HG03378 (cell line): ENCODE results near the gene FOXP2.
"Not testable (repeated sequence)": the region's sequence is repeated elsewhere in the genome, so short reads cannot be mapped to it uniquely, and the experiment has no call there.

Experiments used
- ATAC-seq: cut with Tn5 transposase; IDR thresholded peaks from one replicate; pipeline ENCODE4 v1.9.1; 2021; ENCODE audit warnings: mild to moderate bottlenecking, moderate library complexity; ENCODE audit not compliant: unreplicated experiment

Gene FOXP2

DNA sequence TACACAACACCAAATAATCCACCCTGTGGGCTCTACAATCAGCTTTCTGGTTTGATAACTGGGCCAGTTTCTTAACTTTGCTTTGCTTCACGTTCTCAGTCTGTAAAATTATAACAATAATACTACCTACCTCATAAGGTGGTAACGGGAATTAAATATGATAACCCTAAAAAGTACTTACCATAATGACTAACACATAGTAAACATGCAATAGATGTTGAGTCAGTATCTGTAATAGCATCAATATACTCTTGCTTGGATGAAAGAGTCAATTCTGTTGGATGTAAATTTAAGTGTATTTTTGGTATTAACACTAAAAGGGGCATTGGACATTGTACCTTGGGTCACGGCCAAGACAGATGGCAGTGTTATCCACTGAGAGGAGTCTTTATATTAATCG lies 160.5 kb downstream of the FOXP2 start:
- ATAC-seq: no peak

DNA sequence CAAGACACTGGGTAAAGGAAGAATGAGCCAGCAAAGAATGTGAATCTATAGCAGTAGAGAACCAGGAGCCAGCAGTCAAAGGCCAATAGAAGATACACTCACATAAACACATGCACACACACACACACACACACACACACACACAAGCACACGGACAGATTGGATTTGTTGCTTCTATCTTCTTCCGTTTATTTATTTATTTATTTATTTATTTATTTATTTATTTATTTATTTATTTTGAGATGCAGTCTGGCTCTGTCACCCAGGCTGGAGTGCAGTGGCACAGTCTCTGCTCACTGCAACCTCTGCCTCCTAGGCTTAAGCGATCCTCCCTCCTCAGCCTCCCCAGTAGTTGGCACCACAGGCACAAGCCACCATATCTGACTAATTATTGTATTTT lies 166.3 kb downstream of the FOXP2 start:
- ATAC-seq: not testable (repeated sequence)

DNA sequence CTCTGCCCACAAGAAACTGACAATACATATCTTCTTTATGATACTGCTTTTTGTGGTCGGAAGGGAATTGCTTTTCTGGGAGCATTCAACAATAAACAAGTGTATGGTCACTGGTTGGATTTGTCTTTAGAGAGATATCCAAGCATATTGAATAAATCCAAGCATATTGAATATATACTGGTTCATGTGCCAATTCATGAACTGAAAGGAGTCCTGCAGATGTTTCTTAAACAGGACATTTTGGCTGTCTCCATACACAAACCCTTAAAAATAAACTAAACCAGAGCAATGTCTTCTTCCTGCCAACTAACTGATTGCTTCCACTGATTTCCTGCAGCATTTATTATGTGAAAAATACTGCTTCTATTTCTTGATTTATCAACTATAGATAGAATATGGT lies 173.9 kb downstream of the FOXP2 start:
- ATAC-seq: no peak

DNA sequence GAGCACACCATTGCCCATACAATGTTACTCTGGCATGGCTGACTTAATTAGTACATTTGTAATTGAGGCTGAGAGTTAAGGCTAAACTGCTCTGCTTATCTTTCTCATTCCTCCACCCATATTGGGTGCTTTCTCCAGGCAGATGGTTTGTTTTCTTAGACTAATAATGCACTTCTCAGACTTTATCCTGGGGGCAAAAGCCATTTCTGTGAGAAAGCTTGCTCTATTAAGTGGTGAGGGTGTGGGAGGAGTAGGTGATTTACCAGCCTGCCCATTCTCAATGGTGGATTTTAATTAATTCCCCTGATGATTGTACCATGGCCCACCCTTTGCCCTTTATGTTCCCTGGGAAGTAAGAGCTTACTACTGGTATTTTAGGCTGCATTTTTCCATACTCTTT lies 174.8 kb downstream of the FOXP2 start:
- no peak for ATAC-seq

DNA sequence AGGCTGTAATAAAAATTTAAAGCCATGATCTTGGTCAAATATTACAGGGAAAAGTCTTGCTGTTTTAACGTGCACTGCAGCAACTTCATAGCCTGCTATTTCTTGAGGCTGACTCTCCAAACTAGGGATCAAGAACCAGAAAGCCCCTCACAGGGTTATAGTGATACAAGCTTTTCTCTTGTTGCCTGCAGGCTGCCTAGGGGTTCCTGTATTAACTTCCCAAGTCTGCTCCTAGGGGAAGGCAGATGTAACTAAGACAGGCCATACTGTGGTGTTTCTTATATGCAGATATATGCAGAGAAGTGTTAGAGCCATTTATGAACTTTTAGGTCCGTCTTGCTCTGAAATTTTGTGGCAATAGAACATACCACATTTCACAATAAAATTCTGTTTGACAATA lies 175.7 kb downstream of the FOXP2 start:
- no peak for ATAC-seq

DNA sequence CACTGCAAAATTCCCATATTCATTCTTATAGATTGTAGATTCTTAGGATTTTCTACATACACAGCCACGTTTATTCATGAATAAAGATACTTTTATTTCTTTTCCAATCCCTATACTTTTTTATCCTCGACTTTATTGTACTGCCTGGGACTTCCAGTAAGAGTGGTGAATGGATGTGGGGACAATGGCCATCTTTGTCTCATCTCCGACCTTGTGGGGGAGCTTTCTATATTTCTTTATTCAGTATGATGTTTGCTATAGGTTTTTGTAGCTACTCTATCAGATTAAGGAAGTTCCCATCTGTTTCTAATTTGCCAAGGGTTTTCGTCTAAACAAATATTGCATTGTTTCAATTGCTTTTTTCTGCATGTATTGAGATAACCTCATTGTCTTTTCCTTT lies 184.3 kb downstream of the FOXP2 start:
- ATAC-seq: no peak

DNA sequence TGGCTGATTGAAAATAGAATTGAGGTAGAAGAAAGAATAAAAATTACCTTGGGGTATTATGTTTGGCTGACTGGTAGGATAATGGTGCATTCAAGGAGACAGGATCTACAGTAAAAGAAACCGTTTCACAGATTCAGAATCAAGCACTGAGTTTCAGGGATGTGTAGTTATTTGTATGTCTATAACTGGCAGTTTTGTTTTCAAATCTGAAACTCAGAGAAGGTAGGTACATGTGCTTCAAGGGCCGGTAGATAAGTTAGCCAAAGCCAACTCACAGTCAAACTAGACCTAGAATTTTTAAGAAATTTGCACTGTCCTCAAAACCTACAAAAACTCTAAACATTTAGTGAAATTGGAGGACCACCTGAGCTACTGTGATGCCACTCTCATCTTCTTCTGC lies 191.5 kb downstream of the FOXP2 start:
- no peak for ATAC-seq

DNA sequence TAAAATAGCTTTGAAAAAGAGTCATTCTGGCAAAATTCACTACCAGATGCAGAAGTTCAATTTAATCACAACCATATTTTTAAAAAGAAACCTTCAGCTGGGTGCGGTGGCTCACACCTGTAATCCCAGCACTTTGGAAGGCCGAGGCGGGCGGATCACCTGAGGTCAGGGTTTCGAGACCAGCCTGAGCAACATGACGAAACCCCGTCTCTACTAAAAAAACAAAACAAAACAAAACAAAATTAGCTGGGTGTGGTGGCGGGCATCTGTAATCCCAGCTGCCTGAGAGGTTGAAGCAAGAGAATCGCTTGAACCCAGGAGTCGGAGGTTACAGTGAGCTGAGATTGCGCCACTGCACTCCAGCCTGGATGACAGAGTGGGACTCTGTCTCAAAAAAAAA lies 194.2 kb downstream of the FOXP2 start:
- not testable (repeated sequence) for ATAC-seq

DNA sequence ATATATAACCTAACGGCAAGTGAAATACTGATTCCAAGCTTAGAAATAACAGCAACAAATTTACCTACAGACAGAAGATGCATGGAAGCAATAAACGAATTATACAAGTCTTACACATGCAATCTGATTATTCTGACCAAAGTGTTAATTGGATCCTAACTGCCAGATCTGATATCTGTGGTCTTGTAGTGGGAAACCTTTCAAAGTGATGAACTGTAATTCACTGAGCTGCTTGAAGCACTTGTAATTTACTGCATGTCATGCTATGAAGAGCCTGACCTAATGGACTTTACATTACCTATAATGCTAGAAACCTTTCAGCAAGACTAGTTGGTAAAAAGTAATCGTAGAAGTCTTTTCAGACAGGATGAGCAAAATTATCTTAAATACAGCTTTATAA lies 205.6 kb downstream of the FOXP2 start:
- ATAC-seq: no peak

DNA sequence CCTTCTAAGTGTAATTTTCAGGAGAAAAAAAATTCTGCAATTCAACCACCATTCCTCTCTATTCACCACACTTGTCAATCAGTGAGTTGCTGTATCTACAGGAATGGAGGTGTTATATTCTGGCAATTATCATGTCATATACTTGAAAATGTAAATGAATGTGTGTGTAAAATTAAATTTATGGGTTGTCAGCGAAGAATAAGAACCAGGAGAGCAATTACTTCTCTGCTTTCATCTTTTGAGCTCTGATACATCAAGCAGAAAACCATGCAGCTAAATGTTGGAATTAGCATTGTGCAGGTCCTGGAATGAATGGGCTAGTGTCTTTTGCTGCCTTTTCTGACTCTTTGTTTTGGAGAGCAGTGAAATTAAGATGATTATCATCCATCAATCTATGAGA lies 207.6 kb downstream of the FOXP2 start:
- no peak for ATAC-seq

DNA sequence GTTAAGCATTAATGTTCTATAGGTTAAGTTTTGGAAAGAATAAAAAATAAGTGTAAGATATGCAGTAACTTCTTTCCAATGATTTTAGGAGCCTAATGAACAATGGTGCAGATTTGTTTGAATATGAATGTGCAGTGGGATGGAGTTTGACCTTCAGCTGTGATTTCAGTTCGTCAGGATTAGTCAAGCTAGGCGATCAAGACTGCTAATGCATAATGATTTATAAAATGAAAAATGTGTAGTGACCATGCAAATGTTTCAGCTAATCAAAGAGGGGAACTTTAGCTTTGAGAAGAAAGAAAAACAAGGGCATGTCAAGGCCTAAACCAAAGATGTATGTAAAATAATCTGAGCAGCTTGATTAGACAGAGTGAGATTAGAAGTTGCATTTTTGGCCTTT lies 208.5 kb downstream of the FOXP2 start:
- ATAC-seq: no peak

DNA sequence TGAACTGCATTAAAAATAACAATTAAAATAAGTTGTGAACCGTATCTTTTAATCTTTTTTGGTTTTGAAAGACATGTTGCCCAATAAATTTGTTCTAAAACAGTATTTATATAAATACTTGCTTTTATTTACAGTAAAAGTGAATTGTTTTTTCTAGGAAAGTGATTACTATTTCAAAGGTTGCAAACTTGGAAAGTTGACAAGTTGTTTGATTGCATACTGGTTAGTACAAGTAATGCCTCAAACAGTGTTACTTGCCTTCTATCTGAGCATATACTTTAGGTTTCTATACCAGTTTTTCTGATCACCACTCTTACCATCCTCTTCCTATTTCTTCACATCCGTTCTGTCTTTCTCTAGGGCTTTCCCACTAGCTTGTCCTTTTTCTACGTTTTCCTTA lies 212.6 kb downstream of the FOXP2 start:
- no peak for ATAC-seq

DNA sequence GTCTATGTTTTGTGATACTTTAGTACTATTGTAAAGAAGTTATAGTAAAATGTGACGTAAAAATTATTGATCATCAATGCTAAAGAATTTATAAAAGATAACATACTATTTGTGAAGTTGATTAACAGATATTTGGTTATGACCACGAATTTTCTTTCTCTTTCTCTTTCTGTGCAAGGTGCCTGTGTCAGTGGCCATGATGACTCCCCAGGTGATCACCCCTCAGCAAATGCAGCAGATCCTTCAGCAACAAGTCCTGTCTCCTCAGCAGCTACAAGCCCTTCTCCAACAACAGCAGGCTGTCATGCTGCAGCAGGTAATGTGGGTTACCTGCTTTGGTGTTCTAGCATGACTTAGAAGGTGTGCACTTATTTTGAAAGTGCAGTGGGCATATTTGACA lies 213.7 kb downstream of the FOXP2 start:
- ATAC-seq: no peak

DNA sequence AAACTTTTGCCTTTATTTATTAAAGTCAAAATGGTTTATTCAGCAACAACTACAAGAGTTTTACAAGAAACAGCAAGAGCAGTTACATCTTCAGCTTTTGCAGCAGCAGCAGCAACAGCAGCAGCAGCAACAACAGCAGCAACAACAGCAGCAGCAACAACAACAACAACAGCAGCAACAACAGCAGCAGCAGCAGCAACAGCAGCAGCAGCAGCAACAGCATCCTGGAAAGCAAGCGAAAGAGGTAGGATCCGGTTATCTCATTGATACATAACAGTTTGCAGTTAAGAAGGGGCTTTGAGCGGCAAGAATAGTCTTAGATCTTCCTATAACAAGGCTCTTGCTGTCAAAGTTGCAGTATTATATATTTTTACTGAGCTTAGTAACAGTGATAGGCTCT lies 215.1 kb downstream of the FOXP2 start:
- ATAC-seq: no peak

DNA sequence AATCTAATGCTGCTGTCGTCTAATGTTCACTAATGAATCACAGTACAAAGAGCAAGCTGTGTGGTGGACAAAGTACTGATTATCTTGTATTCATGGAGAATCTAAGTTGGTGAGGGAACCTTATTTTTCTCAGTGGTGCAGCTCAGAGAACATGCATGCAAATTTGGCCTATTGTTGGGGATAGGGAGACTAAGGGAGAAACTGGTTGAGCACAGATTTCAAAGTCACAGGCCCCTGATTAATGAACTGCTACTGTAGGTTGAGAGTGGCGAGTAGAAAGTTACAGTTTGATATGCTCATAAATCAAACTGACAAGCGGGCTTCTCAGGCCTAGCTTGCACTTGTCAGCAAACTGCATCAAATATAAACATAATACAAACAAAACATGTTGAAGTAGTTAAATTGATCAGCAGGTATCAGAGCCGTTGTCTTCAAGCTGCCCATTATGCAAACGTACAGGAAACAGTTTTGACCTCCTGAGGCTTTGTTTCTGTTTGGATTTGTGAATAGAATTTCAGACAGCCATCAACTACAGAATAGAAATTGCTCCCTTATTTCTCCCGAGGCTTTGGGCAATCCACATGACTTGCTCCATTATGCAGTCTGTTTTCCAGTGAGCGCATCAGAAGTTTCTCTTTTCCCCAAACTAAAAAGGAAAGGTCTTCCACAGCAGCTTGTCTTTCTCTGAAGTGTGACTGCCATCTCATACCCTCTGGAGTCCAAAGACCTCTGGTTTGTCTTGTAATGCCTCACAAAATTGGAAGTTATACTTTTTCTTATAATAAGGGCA lies 215.8 kb downstream of the FOXP2 start:
- ATAC-seq: no peak

DNA sequence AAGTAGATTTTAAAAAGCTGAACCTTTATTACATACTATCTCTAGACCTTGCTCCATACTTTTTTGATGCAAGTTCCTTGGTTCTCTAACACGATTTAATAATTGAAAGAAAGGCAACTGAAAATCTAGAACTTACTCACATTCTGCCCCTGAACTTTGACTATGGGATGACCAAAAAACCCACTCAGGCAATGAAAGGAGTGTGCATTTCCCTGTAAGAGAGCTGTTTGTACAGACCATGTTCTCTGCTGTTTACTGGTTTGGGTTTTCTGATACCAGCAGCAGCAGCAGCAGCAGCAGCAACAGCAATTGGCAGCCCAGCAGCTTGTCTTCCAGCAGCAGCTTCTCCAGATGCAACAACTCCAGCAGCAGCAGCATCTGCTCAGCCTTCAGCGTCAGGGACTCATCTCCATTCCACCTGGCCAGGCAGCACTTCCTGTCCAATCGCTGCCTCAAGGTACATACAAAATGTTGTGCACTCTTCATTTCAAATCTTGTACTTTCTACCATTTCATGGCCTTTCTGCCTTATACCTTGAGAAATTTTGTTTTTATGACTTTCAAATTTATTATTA lies 216.7 kb downstream of the FOXP2 start:
- no peak for ATAC-seq

DNA sequence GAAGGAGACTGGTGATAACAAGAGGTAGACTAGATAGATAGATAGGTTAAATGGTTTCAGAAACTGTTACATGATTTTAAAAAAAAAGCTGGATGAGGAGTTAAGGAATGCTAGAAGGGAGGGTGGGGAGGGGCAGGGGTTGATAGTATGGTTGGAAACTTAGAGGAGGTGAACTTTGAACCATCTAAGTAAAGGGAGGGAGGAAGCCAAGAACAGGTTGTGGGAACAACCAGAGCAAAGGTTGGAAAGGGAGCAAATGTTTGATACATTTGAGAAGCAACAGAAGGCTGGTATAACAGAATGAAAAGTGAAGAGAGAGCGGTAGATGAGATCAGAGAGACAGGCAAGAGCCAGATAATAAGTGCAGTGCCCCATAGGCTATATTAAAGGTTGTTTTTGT lies 224.8 kb downstream of the FOXP2 start:
- no peak for ATAC-seq

DNA sequence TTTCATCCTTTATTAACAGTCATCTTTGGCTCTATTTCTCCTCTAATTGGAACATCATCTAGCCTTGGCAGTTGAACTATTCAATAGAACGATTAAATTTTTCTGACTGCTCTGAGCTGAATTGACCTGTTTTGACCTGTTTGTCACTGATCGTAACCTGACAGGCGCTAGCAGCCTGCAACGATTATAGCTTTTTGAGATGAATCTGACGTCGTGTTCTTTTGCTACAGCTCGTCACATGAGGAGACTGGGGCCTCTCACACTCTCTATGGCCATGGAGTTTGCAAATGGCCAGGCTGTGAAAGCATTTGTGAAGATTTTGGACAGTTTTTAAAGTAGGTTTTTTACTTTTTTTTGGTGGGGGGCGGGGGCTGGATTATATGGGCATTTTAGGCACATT lies 229.8 kb downstream of the FOXP2 start:
- ATAC-seq: no peak

DNA sequence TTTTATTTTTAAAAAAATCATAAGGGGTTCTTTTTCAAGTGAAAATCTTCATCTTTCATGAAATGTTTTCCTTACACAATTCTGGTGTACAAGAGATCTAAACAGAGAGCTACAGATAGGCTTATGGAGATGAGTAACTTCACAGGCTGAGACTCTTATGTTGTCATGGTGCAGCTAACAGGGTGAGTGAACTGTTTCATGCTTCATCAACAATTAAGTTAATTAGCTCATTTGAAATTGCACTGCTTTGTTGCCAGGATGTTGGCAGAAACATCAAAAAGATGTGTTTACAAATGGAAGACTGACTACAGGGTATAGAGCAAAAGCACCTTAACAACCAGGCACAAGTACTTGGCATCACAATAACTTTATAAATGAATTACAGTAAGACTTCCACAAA lies 230.8 kb downstream of the FOXP2 start:
- ATAC-seq: no peak

DNA sequence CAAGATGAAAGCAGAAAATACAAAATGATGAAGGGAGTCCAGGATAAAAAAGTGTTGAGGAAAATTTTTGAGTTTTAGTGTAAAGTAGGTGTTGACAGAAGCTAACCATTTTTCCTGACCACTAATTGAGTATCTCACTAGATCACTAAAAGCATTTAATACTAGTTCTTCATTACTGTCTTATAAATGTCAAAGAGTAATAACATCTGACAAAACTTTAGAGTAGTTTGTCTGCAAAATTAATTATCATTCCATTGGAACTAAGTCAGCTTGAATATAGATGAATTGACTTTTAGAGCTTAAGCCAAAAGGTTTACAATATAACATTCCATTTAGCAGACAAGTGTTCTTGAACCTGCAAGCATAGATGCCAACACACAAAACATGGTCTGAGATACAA lies 232.9 kb downstream of the FOXP2 start:
- ATAC-seq: no peak

DNA sequence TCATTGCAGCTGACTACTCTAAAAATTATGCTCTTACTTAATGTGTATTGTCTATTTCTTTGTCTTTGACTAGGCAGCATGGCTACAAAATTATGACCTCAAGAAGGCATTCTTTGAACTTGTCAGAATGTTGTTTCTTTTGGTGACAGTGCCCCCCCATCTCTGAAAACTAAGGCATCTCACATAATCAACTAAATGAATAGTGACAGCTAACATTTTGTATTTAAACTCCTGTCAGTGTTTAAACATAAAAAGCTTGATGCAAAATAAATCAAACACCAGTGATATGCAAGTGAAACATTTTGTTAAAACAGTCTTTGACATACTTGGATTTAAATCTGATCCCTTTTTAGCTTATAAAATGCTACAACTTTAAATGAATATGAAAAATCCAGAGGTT lies 233.5 kb downstream of the FOXP2 start:
- no peak for ATAC-seq

DNA sequence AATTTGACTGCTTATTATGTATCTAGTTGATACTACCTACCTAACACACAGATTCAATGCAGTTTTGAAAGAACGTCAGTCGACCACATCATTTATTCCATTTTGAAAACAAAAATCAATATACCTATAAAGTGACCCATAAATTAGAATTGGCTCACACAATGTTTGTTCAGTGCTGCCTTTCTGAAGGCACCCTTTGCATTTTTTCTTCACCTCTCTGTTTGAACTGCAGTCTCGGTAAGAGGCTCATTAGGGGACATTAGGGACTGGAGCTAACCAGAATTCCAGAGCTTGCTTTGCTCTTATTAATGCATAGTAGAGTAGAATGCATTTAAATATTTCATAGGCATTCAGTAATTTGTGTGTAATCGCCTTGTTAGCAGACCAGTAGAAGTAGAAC lies 234.1 kb downstream of the FOXP2 start:
- no peak for ATAC-seq

DNA sequence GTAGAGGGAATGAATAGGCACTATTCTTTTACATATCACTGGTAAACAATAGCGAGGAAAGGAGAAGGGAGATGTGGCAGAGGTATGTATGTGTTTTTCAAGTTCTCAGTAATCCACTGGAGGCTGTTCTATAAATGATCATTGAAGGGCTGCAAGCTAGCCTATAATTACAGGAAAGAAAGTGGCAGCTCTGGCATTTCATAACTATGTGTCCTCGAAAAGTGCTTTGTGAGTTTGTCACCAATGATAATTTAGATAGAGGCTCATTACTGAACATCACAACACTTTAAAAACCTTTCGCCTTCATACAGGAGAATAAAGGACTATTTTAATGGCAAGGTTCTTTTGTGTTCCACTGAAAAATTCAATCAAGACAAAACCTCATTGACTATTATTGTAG lies 235.1 kb downstream of the FOXP2 start:
- ATAC-seq: no peak
